VCaP (cell line): ENCODE measurements around the gene STXBP6.

Experiments used
- H3K27ac ChIP-seq: fragments of 450-650 bp; 2 replicates; pipeline ENCODE4 v1.5.1; 2017
- CTCF ChIP-seq: fragments of 450-650 bp; conservative IDR thresholded peaks from 2 replicates; pipeline ENCODE4 v1.5.1; 2017; ENCODE audit warnings: mild to moderate bottlenecking, moderate library complexity

STXBP6 gene

GRCh38 chr14:24913746-24914145, 136.2 kb downstream of the STXBP6 start:
- H3K27ac ChIP-seq, result no peak overlapping the region
- no peak for TF ChIP-seq CTCF

GRCh38 chr14:24913021-24913420, 136.9 kb downstream of the STXBP6 start:
- no peak for TF ChIP-seq CTCF
- H3K27ac ChIP-seq, result peak overlapping the region; percentile 31; the same call in 1 of the 2 replicates

- peak overlapping the region; percentile 31; the same call in 1 of the 2 replicates for H3K27ac ChIP-seq
- TF ChIP-seq CTCF, result no peak
These were observed 138.4 kb downstream of the STXBP6 start for GRCh38 chr14:24911324-24912109.

DNA sequence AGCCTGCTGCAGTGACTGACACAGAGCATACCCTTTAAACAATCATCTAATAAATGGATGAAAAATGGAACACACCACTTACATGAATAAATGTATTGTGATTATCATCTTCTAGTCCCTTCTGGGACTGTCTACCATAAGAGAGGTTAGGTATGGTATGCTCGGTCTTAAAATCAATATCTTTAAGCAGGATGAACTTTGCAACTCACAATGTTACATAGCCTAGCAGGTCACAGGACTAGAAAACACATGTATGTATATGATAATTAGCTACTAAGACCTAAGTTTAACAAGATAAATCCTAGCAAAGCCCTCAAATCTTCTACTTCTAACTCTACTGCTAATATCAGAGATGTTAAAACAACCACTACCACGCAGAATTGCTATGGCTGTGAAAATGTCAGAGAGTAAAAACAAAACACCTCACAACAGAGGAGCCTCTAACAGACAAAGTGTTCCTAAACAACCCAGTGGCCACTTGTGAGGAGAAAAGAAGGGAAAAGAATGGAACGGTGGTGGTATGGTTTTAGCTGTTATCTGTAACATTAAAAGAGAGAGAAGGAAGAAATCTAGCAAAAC, 139.4 kb downstream of the STXBP6 start:
- TF ChIP-seq CTCF, result no peak
- no peak overlapping the region for H3K27ac ChIP-seq

DNA sequence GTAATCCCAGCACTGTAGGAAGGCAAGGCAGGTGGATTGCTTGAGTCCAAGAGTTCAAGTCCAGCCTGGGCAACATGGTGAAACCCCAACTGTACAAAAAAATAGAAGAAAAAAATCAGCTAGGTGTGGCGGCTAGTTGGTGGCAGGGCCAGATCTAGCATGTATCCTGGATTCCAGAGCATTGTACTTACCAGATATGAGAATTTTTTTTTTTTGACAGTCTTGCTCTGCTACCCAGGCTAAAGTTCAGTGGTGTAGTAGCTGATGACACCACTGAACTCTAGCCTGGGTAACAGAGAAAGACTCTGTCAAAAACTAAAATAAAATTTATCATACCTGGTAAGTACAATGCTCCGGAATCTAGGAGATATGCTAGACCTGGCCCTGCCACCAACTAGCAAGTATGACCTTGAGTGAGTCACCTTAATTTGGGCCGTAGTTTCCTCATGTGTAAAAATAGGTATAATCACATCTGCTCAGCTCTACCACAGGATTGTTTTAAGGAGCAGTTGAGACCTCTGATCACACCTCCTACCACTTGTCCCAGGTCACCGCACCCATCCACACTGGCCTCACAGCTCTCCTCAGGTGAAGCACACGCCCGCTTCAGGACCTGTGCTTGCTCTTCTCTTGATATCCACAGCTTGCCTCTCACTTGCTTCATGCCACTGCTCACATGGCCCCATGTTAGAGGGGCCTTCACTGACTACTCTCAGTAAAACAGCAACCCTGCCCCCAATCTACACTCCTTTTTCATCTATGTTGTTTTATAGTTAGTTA, 140.2 kb downstream of the STXBP6 start:
- peak overlapping the region; percentile 82 for H3K27ac ChIP-seq
- no peak for TF ChIP-seq CTCF

GRCh38 chr14:24908592-24909236, 141.2 kb downstream of the STXBP6 start:
- TF ChIP-seq CTCF, result no peak
- H3K27ac ChIP-seq, result peak overlapping the region; percentile 82

DNA sequence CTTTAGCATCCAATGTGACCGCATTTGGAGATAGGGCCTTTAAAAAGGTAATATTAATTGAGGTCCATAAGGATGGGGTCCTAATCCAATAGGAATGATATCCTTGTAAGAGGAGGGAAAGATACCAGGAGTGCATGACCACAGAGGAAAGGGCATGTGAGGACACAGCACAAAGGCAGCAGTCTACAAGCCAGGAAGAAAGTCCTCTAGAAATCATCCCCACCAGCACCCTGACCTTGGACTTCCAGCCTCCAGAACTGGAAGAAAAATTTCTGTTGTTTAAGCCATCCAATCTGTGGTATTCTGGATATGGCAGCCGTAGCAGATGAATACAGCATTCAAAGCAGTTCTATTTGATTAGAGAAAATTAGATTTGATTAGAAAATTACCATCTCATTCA, 145.4 kb downstream of the STXBP6 start:
- no peak overlapping the region for H3K27ac ChIP-seq
- no peak for TF ChIP-seq CTCF
